RCC 7860 (cell line): ENCODE measurements around the gene ATP4B.

Source experiments
- DNase-seq: peaks from one replicate; pipeline ENCODE4 v3.0.0-alpha.2; 2015; ENCODE audit warnings: low spot score
- FAIRE-seq: peaks from 2 replicates; lab custom pipeline; 2012; peaks lifted over from hg19 to GRCh38; lab: Jason Lieb, UNC

Gene ATP4B

GRCh38 chr13:113608967-113609533, 48.9 kb downstream of the ATP4B start:
- FAIRE-seq, result no peak
- no peak for DNase-seq

GRCh38 chr13:113607889-113608635, 49.9 kb downstream of the ATP4B start:
- DNase-seq, result no peak

GRCh38 chr13:113607056-113607888, 50.7 kb downstream of the ATP4B start:
- FAIRE-seq, result no peak
- no peak for DNase-seq

More at GRCh38 chr13:113607889-113608635, 49.9 kb downstream of the ATP4B start:
- no peak for FAIRE-seq

GRCh38 chr13:113605866-113606438, 52.0 kb downstream of the ATP4B start:
- no peak for FAIRE-seq

GRCh38 chr13:113605461-113605860, 52.5 kb downstream of the ATP4B start:
- FAIRE-seq (no peak), DNase-seq (no peak)

More at GRCh38 chr13:113605866-113606438, 52.0 kb downstream of the ATP4B start:
- DNase-seq, result no peak

GRCh38 chr13:113604186-113604585, 53.8 kb downstream of the ATP4B start:
- no peak for FAIRE-seq
- DNase-seq, result no peak

GRCh38 chr13:113603116-113603710, 54.8 kb downstream of the ATP4B start:
- DNase-seq, result no peak
- FAIRE-seq, result no peak

- FAIRE-seq, result no peak
- DNase-seq, result no peak
These were observed 55.6 kb downstream of the ATP4B start for GRCh38 chr13:113602291-113602988.

- DNase-seq, result no peak
- no peak for FAIRE-seq
These were observed 56.6 kb downstream of the ATP4B start for GRCh38 chr13:113601166-113602070.

- DNase-seq, result no peak
- FAIRE-seq, result no peak
These were observed 58.6 kb downstream of the ATP4B start for GRCh38 chr13:113599391-113599790.
